Activated CD4-positive, alpha-beta T cell treated with anti-CD3 and anti-CD28 coated beads for 4 hours (primary cell): Measurements from ENCODE around the gene DENND5B.
"Not testable (repeated sequence)": the region's sequence is repeated elsewhere in the genome, so short reads cannot be mapped to it uniquely, and the experiment has no call there.

Experiments used
- DNase-seq, 2 donors: peaks; one replicate each; pipeline ENCODE4 v3.0.0-alpha.2; 2020

DENND5B gene

DNA sequence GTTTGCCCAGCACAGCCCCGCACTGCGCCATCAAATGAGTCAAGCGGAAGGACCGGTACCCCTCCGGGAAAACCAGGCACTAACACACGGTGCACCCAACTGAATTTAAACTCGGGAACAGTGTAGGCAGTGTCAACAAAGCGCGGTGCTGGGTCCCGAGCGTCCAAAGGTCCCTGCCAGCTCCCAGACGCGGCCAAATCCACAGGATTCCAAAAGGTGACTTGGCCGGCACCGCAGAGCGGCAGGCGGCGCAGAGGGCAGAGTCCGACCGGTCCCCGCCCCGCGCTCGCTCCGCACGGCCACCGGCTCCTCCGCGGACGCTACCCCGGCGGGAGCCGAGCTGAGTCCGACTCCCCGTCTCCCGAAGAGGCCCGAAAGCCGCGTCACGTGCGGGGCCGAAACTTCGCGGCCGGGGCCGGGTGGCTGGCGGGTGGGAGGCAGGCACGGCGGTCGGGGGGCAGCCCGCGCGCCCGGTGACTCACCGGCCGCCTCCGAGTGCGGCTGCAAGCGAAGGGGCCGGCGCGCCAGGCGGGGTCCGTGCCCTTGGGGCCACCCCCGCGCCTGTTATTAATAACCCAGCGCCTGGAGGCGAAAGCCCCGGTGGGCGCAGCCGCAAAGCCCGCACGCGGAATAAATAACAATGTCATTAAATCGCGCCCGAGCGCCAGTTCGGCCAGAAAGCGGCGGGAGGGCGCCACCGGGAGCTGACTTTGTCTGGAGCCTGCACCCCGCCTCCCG lies 863 bp downstream of the DENND5B start:
- DNase-seq = peak in 1 of 2 donors; percentile 1

- no peak for DNase-seq
Observed at GRCh38 chr12:31589598-31589903, 1.4 kb downstream of the DENND5B start.

GRCh38 chr12:31588976-31589375 lies 2.0 kb downstream of the DENND5B start:
- DNase-seq = no peak

GRCh38 chr12:31586728-31587127 lies 4.2 kb downstream of the DENND5B start:
- DNase-seq = no peak

DNA sequence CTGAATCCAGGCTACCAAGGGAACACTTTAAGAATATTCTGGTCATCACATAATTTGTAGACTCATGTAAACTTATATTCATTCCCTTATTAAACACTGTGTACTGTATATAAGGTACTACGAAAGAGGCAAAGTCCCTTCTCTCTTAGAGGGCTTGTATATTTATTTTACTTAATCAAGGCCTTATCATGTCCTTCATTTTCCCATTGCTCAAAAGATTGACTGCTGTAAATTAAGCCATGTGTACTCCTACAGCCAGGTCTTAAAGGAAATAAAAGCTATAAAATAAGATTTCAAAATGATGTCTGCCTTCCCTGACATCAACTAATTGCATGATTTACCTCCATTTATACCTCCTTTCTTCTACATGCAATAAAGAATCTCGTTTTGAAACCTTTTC lies 5.0 kb downstream of the DENND5B start:
- no peak for DNase-seq

- DNase-seq = no peak
Observed at GRCh38 chr12:31585271-31585670, 5.7 kb downstream of the DENND5B start.

DNA sequence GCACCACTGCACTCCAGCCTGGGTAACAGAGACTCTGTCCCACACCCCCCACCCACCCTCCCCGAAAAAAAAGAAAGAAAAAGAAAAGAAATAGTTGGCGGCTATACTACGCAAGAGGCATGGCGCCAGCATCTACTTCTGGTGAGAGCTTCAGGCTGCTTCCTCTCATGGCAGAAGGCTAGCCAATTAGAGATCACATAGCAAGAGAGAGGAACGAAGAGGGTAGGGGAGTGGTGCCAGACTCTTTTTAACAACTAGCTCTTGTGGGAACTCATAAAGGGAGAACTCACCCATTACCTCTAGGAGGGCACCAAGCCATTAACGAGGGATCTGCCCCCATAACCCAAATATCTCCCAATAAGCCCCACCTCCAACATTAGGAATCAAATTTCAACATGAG lies 6.2 kb downstream of the DENND5B start:
- DNase-seq = no peak

DNA sequence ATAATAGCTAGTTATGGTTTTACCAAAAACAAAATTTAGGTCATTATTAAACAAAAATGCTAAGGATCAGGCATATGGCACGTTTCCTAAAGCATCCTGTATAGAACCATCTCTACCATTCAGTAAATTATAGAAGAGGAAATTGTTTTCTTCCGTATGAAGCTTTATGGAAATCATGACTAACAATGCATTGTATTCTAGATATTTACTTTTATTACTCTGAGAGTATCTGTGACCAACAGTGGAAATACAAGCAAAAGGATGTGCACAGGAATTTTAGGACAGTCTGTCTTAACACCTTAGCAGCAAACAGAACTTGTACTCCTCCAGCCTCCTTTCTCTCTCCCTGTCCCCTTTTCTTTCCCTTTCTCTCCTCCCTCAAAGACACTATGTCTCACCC lies 7.1 kb downstream of the DENND5B start:
- no peak for DNase-seq

DNA sequence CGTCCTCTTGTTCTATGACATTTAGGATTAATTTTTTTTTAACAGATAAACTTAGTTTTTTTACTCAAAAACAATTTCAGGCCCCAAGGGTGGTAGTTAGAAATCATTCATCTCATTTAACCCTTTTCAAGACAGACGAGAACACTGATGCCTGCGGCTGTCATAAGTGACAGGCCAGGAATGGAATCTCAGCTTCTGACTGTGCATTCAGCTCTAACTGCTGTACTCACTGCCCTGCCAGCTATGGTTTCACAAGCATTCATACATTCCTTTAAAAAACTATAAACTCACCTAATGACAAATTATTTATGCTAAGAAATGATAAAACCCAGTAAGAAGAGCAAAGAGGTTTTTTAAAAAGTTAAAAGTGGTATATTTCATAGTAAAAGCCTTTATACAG lies 8.8 kb downstream of the DENND5B start:
- DNase-seq = no peak

GRCh38 chr12:31578632-31579031 lies 12.3 kb downstream of the DENND5B start:
- DNase-seq = no peak

- DNase-seq = no peak
Observed at GRCh38 chr12:31574803-31575575, 15.9 kb downstream of the DENND5B start.

DNA sequence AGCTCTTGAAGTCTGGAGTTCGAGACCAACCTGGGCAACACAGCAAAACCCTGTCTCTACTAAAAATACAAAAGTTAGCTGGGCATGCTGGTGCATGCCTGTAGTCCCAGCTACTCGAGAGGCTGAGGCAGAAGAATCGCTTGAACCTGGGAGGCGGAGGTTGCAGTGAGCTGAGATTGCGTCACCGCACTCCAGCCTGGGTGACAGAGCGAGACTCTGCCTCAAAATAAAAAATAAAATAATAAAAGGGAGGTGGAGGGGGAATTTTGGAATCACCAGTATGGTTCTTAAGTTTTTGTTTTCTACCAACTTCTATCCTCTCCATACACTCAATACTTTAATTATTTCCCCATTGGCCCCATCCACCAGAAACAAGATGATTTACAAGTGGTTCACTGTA lies 16.6 kb downstream of the DENND5B start:
- DNase-seq = not testable (repeated sequence)

- DNase-seq = no peak
Observed at GRCh38 chr12:31572900-31573600, 17.9 kb downstream of the DENND5B start.

GRCh38 chr12:31570880-31571279 lies 20.1 kb downstream of the DENND5B start:
- DNase-seq = no peak

- DNase-seq = not testable (repeated sequence)
Observed at GRCh38 chr12:31569517-31569916, 21.4 kb downstream of the DENND5B start.

GRCh38 chr12:31568498-31568897 lies 22.4 kb downstream of the DENND5B start:
- no peak for DNase-seq

GRCh38 chr12:31567029-31567428 lies 23.9 kb downstream of the DENND5B start:
- no peak for DNase-seq

GRCh38 chr12:31566547-31566946 lies 24.4 kb downstream of the DENND5B start:
- DNase-seq = no peak

- DNase-seq = no peak
Observed at GRCh38 chr12:31562594-31563328, 28.2 kb downstream of the DENND5B start.

DNA sequence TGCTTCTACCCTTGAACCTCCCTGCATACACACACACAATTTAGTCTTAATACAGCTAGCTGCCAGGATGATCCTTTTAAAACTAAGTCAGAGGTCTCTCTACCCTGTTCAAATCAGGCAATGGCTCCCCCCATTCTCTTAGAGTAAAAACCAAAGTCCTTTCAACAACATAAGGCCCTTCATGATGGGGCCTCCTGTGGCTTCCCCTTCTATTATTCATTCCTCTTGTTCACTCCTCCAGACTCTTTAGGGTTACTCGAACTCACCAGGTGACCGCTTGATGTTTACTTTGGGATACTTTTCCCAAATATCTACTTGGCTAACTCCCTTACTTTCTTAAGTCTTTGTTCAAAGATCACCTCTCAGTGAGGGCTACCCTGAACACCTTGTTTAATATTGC lies 30.4 kb downstream of the DENND5B start:
- no peak for DNase-seq

DNA sequence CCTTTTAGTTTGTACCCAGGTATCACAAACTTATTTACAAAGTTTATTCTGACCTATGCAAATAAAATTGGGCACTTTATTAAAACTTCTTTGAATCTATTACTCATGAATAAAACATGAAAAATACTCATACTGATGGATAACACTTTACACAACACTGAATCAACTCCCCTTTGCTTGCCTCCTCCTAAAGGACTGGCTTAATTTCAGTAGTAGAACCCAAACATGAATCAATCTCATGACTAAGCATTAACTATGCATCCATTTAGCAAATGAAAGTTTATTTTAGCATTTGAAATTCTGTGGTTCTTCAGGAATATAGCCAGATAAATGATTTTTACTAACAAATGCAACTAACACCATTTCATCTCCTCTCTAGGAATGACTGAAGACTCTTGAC lies 32.4 kb downstream of the DENND5B start:
- DNase-seq = no peak

DNA sequence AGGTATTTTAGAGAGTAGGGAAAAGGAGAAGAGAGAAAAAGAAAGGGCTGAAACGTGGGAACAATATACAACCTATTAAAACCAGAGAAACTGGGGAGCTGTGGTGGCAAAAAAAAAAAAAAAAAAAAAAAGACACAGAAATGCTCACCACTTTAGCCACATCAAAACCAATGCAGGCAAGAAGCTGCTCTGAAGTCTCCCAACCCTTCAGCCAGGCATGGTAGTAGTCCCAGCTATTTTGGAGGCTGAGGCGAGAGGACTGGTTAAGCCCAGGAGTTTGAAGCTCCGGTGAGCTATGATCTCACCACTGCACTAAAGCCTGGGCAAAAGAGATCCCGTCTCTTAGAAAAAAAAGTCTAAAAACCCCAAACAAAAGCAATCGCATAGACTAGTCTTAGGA lies 33.2 kb downstream of the DENND5B start:
- DNase-seq = no peak

DNA sequence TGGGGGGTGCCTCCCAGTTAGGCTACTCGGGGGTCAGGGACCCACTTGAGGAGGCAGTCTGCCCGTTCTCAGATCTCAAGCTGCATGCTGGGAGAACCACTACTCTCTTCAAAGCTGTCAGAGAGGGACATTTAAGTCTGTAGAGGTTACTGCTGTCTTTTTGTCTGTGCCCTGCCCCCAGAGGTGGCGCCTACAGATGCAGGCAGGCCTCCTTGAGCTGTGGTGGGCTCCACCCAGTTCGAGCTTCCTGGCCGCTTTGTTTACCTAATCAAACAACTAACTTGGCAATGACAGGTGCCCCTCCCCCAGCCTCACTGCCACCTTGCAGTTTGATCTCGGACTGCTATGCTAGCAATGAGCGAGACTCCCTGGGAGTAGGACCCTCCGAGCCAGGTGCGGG lies 35.5 kb downstream of the DENND5B start:
- not testable (repeated sequence) for DNase-seq
